HCT116 (cell line): ENCODE data around the gene IP6K3. TPM values are rescaled to one million over a fixed set of nuclear protein-coding genes. Genes with fewer than 3 reads are reported as not detected.

ENCODE experiments used
- ATAC-seq: fragments of 200-7000 bp; cut with Tn5 transposase; 2 replicates; pipeline ENCODE4 v1.9.1; 2020; ENCODE audit warnings: mild to moderate bottlenecking, moderate library complexity
- BruUV-seq: library from RNA; stranded (reverse); fragments of 400-500 nt; replicated peaks from 2 replicates; lab custom pipeline; 2021; lab: Mats Ljungman, UMichigan
- CTCF ChIA-PET: fragments of 300-600 bp; sonication (Branson Sonifier 250); formaldehyde crosslinking; loops from one replicate; lab custom pipeline; 2021; ENCODE audit warnings: antibody characterized with exemption; lab: Charles Lee
- POLR2A ChIA-PET: fragments of 300-600, 350-600 bp; sonication (Branson Sonifier 250); formaldehyde crosslinking; loops from one replicate; lab custom pipeline; 2021; ENCODE audit warnings: antibody characterized with exemption; lab: Charles Lee
- RAD21 ChIA-PET, 2 experiments: fragments of 300-600 bp; sonication (Branson Sonifier 250); formaldehyde crosslinking; loops; one replicate each; lab custom pipeline; 2023; ENCODE audit warnings: low total read pairs in 2 of 2; ENCODE audit not compliant: uncharacterized antibody in 2 of 2, unreplicated experiment in 2 of 2, low non-redundant PET in 1 of 2; lab: Charles Lee
- DNase-seq: peaks from one replicate; pipeline ENCODE4 v3.0.0-alpha.2; 2010; ENCODE audit warnings: low read depth, low spot score
- H2AFZ ChIP-seq: fragments of 200-600 bp; shearing (Covaris generic), sonication (generic); 2 replicates; pipeline ENCODE4 v1.6.1; 2017; ENCODE audit warnings: low read depth, mixed run types, mixed read lengths, antibody characterized with exemption, low read length; ENCODE audit not compliant: poor library complexity, severe bottlenecking
- H3K27ac ChIP-seq: 2 replicates; pipeline ENCODE4 v1.5.1; 2012; ENCODE audit warnings: low read depth, low read length
- H3K27me3 ChIP-seq: fragments of 200-600 bp; sonication (generic); 2 replicates; pipeline ENCODE4 v1.6.1; 2016; ENCODE audit warnings: mixed run types, low read length, mixed read lengths; ENCODE audit not compliant: insufficient read depth
- H3K36me3 ChIP-seq, 2 experiments: fragments of 200-500 bp in 1 of 2; fragments of 200-600 bp in 1 of 2; sonication (Bioruptor generic) in 1 of 2; sonication (generic) in 1 of 2; 2 replicates each; pipeline versions ENCODE4 v1.5.1 to v1.6.1; 2014 to 2016; ENCODE audit warnings: low read length in 2 of 2, inconsistent platforms in 1 of 2, mixed read lengths in 1 of 2, mixed run types in 1 of 2; ENCODE audit not compliant: insufficient read depth in 2 of 2, control insufficient read depth in 1 of 2
- H3K4me1 ChIP-seq, 2 experiments: fragments of 200-600 bp in 1 of 2; sonication (generic) in 1 of 2; 2 replicates each; pipeline versions ENCODE4 v1.5.1 to v1.6.1; 2012 to 2017; ENCODE audit warnings: low read length in 2 of 2, inconsistent platforms in 1 of 2, mild to moderate bottlenecking in 1 of 2, mixed read lengths in 1 of 2, mixed run types in 1 of 2, moderate library complexity in 1 of 2; ENCODE audit not compliant: insufficient read depth in 2 of 2, control insufficient read depth in 1 of 2
- H3K4me2 ChIP-seq: fragments of 200-600 bp; sonication (generic); 2 replicates; pipeline ENCODE4 v1.6.1; 2017; ENCODE audit warnings: mixed run types, low read length, mixed read lengths
- H3K4me3 ChIP-seq, 2 experiments: fragments of 200-600 bp in 1 of 2; sonication (generic) in 1 of 2; replicated peaks in 1 of 2; 2 replicates each; pipeline ENCODE4 v1.5.1; 2011 to 2016; ENCODE audit warnings: low read length in 2 of 2, control low read depth in 1 of 2, low read depth in 1 of 2, mild to moderate bottlenecking in 1 of 2, mixed read lengths in 1 of 2, mixed run types in 1 of 2
- H3K79me2 ChIP-seq: fragments of 200-600 bp; sonication (generic); 2 replicates; pipeline ENCODE4 v1.6.1; 2017; ENCODE audit warnings: mild to moderate bottlenecking, mixed run types, low read length, moderate library complexity, mixed read lengths; ENCODE audit not compliant: insufficient read depth
- H3K9ac ChIP-seq: fragments of 200-600 bp; sonication (generic); 2 replicates; pipeline ENCODE4 v1.6.1; 2016; ENCODE audit warnings: low read length, mixed read lengths
- H3K9me2 ChIP-seq: fragments of 200-600 bp; sonication (generic), shearing (Covaris generic); 2 replicates; pipeline ENCODE4 v1.6.1; 2017; ENCODE audit warnings: mixed run types, mild to moderate bottlenecking, moderate library complexity; ENCODE audit not compliant: insufficient read depth
- H3K9me3 ChIP-seq, 2 experiments: fragments of 200-500 bp in 1 of 2; fragments of 200-600 bp in 1 of 2; sonication (Bioruptor generic) in 1 of 2; sonication (generic) in 1 of 2; 2 replicates each; pipeline ENCODE4 v1.6.1; 2014 to 2017; ENCODE audit warnings: low read length in 2 of 2, mixed read lengths in 2 of 2, inconsistent platforms in 1 of 2, low read depth in 1 of 2, mild to moderate bottlenecking in 1 of 2, mixed run types in 1 of 2, moderate library complexity in 1 of 2; ENCODE audit not compliant: control insufficient read depth in 1 of 2, insufficient read depth in 1 of 2
- H4K20me1 ChIP-seq: fragments of 200-600 bp; sonication (generic), shearing (Covaris generic); 2 replicates; pipeline ENCODE4 v1.6.1; 2017; ENCODE audit warnings: mixed run types, mild to moderate bottlenecking, moderate library complexity; ENCODE audit not compliant: insufficient read depth
- CBX3 ChIP-seq: IDR thresholded peaks from 2 replicates; pipeline ENCODE4 v1.6.1; 2012; ENCODE audit warnings: low read depth
- CEBPB ChIP-seq: IDR thresholded peaks from 2 replicates; pipeline ENCODE4 v1.6.1; 2012; ENCODE audit warnings: low read depth
- EGR1 ChIP-seq: IDR thresholded peaks from 2 replicates; pipeline ENCODE4 v1.6.1; 2012; ENCODE audit warnings: low read depth
- ELF1 ChIP-seq: IDR thresholded peaks from 2 replicates; pipeline ENCODE4 v1.6.1; 2012; ENCODE audit warnings: low read depth, borderline replicate concordance
- EZH2phosphoT487 ChIP-seq: fragments of 200-600 bp; IDR thresholded peaks from 2 replicates; pipeline ENCODE4 v1.6.1; 2018; ENCODE audit warnings: antibody characterized with exemption, borderline replicate concordance
- FOSL1 ChIP-seq: IDR thresholded peaks from 2 replicates; pipeline ENCODE4 v1.6.1; 2012; ENCODE audit warnings: low read depth
- JUND ChIP-seq: IDR thresholded peaks from 2 replicates; pipeline ENCODE4 v1.6.1; 2012
- POLR2A ChIP-seq: IDR thresholded peaks from 2 replicates; pipeline ENCODE4 v1.7.0; 2011; ENCODE audit warnings: borderline replicate concordance; ENCODE audit not compliant: insufficient read depth, insufficient read length; ENCODE audit errors: extremely low read depth
- RAD21 ChIP-seq: IDR thresholded peaks from 2 replicates; pipeline ENCODE4 v1.6.1; 2012; ENCODE audit warnings: low read depth, mild to moderate bottlenecking
- SP1 ChIP-seq: IDR thresholded peaks from 2 replicates; pipeline ENCODE4 v1.6.1; 2012; ENCODE audit warnings: low read depth
- TCF7L2 ChIP-seq: IDR thresholded peaks from 2 replicates; pipeline ENCODE4 v1.7.0; 2011; ENCODE audit warnings: borderline replicate concordance, inconsistent platforms; ENCODE audit not compliant: insufficient read depth, insufficient read length; ENCODE audit errors: extremely low read depth
- YY1 ChIP-seq: IDR thresholded peaks from 2 replicates; pipeline ENCODE4 v1.6.1; 2011; ENCODE audit warnings: low read length, low read depth, moderate library complexity, mild to moderate bottlenecking; ENCODE audit not compliant: insufficient replicate concordance; ENCODE audit errors: extremely low read depth
- ZFX ChIP-seq: fragments of 450-650 bp; IDR thresholded peaks from 2 replicates; pipeline ENCODE4 v1.6.1; 2017
- ZNF274 ChIP-seq: fragments of 200-500 bp; sonication (Bioruptor generic); IDR thresholded peaks from 2 replicates; pipeline ENCODE4 v1.6.1; 2014; ENCODE audit warnings: mild to moderate bottlenecking, low read depth, low read length, inconsistent platforms
- intact Hi-C: fragments of 100-400 bp; cut with micrococcal nuclease; formaldehyde crosslinking; loops from 2 replicates; pipeline ENCODE4 v1.10.0; 2022
- total RNA-seq: library from RNA; stranded (reverse); gene quantifications from one replicate; pipeline ENCODE4 v1.2.1, GENCODE V29; 2021; ENCODE audit not compliant: unreplicated experiment
- TF ChIP-seq, protein P1 (sequence below): IDR thresholded peaks from 2 replicates; pipeline ENCODE4 v1.6.1; 2012
- TF ChIP-seq, protein P2 (sequence below), 3 experiments: fragments of 200-600 bp in 1 of 3; sonication (generic) in 1 of 3; IDR thresholded peaks in 2 of 3; conservative IDR thresholded peaks in 1 of 3; 2 replicates each; pipeline ENCODE4 v1.5.1; 2012 to 2017; ENCODE audit warnings: low read depth in 2 of 3, low read length in 2 of 3, antibody characterized with exemption in 1 of 3, borderline replicate concordance in 1 of 3, control low read depth in 1 of 3, mild to moderate bottlenecking in 1 of 3, mixed read lengths in 1 of 3, mixed run types in 1 of 3, moderate library complexity in 1 of 3; ENCODE audit not compliant: insufficient read depth in 1 of 3
- TF ChIP-seq, protein P3 (sequence below): IDR thresholded peaks from 2 replicates; pipeline ENCODE4 v1.6.1; 2011; ENCODE audit warnings: mild to moderate bottlenecking, low read length, moderate library complexity; ENCODE audit not compliant: insufficient replicate concordance; ENCODE audit errors: extremely low read depth
- TF ChIP-seq, protein P4 (sequence below): IDR thresholded peaks from 2 replicates; pipeline ENCODE4 v1.6.1; 2012; ENCODE audit warnings: low read depth
- TF ChIP-seq, protein P5 (sequence below): IDR thresholded peaks from 2 replicates; pipeline ENCODE4 v1.6.1; 2012

Gene IP6K3
- total RNA-seq, 1 experiment from 2014 or later: not detected

DNA sequence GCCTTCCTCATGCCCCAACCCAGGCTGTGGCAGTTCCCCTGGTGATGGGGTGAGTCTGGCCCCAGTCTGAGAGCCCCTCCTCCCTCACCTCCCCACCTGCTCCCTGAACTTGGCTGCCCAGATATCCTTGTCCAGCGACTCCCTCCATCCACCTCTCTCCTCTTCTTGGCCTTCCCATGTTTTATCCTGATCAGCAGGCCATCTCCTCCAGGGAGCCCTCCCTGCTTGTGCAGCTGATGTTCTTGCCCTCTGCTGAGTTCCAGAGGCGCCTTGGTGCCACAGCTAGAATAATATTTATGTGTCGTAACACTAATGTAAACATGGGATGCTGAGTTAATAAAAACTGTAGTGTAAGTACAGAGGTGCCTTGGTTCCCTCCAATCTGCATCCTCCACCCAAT, 10.4 kb upstream of the IP6K3 start:
- Histone ChIP-seq H2AFZ (no peak overlapping the region), H3K4me2 (no peak overlapping the region), H3K79me2 (no peaks in the 10 kb centered on the region), H3K27me3 (no peaks in the 10 kb centered on the region), H3K9me3 (no peaks in the 10 kb centered on the region), H3K9me2 (no peaks in the 10 kb centered on the region), H3K4me1 (peaks cover 11 to 20% of the 10 kb centered on the region in 2 experiments; a peak in 3 of 4 replicates), H3K9ac (no peak overlapping the region), H3K27ac (no peak overlapping the region), H4K20me1 (no peaks in the 10 kb centered on the region), H3K36me3 (no peaks in the 10 kb centered on the region), H3K4me3 (no peak overlapping the region)
- TF ChIP-seq, protein P1, sequence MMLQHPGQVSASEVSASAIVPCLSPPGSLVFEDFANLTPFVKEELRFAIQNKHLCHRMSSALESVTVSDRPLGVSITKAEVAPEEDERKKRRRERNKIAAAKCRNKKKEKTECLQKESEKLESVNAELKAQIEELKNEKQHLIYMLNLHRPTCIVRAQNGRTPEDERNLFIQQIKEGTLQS: no peak
- TF ChIP-seq TCF7L2 (no peak), CBX3 (no peak), YY1 (no peak), ELF1 (no peak), POLR2A (no peak), SP1 (no peak), ZNF274 (no peak), EGR1 (no peak), ZFX (no peak), CEBPB (no peak), JUND (no peak), FOSL1 (no peak), EZH2phosphoT487 (no peak), RAD21 (no peak)
- TF ChIP-seq, protein P2, sequence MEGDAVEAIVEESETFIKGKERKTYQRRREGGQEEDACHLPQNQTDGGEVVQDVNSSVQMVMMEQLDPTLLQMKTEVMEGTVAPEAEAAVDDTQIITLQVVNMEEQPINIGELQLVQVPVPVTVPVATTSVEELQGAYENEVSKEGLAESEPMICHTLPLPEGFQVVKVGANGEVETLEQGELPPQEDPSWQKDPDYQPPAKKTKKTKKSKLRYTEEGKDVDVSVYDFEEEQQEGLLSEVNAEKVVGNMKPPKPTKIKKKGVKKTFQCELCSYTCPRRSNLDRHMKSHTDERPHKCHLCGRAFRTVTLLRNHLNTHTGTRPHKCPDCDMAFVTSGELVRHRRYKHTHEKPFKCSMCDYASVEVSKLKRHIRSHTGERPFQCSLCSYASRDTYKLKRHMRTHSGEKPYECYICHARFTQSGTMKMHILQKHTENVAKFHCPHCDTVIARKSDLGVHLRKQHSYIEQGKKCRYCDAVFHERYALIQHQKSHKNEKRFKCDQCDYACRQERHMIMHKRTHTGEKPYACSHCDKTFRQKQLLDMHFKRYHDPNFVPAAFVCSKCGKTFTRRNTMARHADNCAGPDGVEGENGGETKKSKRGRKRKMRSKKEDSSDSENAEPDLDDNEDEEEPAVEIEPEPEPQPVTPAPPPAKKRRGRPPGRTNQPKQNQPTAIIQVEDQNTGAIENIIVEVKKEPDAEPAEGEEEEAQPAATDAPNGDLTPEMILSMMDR (IDR thresholded peaks at IDR 0.05 in 2 of 3, conservative IDR thresholded peaks at IDR 0.05 in 1 of 3; ENCODE audit: borderline replicate concordance in 1 of 3, insufficient read depth in 1 of 3, low read depth in 2 of 3, low read length in 2 of 3): no peak
- TF ChIP-seq, protein P3, sequence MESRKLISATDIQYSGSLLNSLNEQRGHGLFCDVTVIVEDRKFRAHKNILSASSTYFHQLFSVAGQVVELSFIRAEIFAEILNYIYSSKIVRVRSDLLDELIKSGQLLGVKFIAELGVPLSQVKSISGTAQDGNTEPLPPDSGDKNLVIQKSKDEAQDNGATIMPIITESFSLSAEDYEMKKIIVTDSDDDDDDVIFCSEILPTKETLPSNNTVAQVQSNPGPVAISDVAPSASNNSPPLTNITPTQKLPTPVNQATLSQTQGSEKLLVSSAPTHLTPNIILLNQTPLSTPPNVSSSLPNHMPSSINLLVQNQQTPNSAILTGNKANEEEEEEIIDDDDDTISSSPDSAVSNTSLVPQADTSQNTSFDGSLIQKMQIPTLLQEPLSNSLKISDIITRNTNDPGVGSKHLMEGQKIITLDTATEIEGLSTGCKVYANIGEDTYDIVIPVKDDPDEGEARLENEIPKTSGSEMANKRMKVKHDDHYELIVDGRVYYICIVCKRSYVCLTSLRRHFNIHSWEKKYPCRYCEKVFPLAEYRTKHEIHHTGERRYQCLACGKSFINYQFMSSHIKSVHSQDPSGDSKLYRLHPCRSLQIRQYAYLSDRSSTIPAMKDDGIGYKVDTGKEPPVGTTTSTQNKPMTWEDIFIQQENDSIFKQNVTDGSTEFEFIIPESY: no peak
- TF ChIP-seq, protein P4, sequence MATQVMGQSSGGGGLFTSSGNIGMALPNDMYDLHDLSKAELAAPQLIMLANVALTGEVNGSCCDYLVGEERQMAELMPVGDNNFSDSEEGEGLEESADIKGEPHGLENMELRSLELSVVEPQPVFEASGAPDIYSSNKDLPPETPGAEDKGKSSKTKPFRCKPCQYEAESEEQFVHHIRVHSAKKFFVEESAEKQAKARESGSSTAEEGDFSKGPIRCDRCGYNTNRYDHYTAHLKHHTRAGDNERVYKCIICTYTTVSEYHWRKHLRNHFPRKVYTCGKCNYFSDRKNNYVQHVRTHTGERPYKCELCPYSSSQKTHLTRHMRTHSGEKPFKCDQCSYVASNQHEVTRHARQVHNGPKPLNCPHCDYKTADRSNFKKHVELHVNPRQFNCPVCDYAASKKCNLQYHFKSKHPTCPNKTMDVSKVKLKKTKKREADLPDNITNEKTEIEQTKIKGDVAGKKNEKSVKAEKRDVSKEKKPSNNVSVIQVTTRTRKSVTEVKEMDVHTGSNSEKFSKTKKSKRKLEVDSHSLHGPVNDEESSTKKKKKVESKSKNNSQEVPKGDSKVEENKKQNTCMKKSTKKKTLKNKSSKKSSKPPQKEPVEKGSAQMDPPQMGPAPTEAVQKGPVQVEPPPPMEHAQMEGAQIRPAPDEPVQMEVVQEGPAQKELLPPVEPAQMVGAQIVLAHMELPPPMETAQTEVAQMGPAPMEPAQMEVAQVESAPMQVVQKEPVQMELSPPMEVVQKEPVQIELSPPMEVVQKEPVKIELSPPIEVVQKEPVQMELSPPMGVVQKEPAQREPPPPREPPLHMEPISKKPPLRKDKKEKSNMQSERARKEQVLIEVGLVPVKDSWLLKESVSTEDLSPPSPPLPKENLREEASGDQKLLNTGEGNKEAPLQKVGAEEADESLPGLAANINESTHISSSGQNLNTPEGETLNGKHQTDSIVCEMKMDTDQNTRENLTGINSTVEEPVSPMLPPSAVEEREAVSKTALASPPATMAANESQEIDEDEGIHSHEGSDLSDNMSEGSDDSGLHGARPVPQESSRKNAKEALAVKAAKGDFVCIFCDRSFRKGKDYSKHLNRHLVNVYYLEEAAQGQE: no peak
- TF ChIP-seq, protein P5, sequence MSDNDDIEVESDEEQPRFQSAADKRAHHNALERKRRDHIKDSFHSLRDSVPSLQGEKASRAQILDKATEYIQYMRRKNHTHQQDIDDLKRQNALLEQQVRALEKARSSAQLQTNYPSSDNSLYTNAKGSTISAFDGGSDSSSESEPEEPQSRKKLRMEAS: no peak
- ChIA-PET CTCF (no interaction called here), RAD21 (no interaction called here), POLR2A (no interaction called here)
- no TSS peak for BruUV-seq
- no peak for ATAC-seq
- no peak for DNase-seq
- intact Hi-C loops: no loop called here
